ENCODE measurements around the gene RGS6.

GRCh38 chr14:72583316-72584272 lies 651.4 kb downstream of the RGS6 start:
- no peak for TF ChIP-seq FOXM1 (IDR thresholded peaks at IDR 0.05; ENCODE audit: borderline replicate concordance)
- no peak for TF ChIP-seq TARDBP (IDR thresholded peaks at IDR 0.05)
- TF ChIP-seq ELF4 (IDR thresholded peaks at IDR 0.05) = no peak
- no peak for TF ChIP-seq FOXA1 (IDR thresholded peaks at IDR 0.05)
- no peak for TF ChIP-seq SP1 (IDR thresholded peaks at IDR 0.05)
- TF ChIP-seq LEF1 (IDR thresholded peaks at IDR 0.05; ENCODE audit: borderline replicate concordance) = no peak
- TF ChIP-seq BHLHE40 (IDR thresholded peaks at IDR 0.05; ENCODE audit: borderline replicate concordance) = no peak
- no peak for TF ChIP-seq NFRKB (IDR thresholded peaks at IDR 0.05)
- no peak for TF ChIP-seq HDGF (IDR thresholded peaks at IDR 0.05; ENCODE audit: borderline replicate concordance)
- TF ChIP-seq L3MBTL2 (conservative IDR thresholded peaks at IDR 0.05) = no peak
- no peak for TF ChIP-seq SUZ12 (IDR thresholded peaks at IDR 0.05)
